Panc1 (cell line): ENCODE data around the gene KANSL2. TPM values are rescaled to one million over a fixed set of nuclear protein-coding genes. Genes with fewer than 3 reads are reported as not detected.
"Not testable (repeated sequence)": the region's sequence is repeated elsewhere in the genome, so short reads cannot be mapped to it uniquely, and the experiment has no call there.

ENCODE experiments used
- ATAC-seq: fragments of 200-7000 bp; cut with Tn5 transposase; 2 replicates; pipeline ENCODE4 v1.9.1; 2020; ENCODE audit warnings: mild to moderate bottlenecking, moderate library complexity
- BruUV-seq: library from RNA; stranded (reverse); fragments of 400-500 nt; replicated peaks from 2 replicates; lab custom pipeline; 2021; lab: Mats Ljungman, UMichigan
- CTCF ChIA-PET: fragments of 300-600 bp; sonication (Branson Sonifier 250); formaldehyde crosslinking; loops from one replicate; lab custom pipeline; 2022; ENCODE audit warnings: antibody characterized with exemption; lab: Charles Lee
- POLR2A ChIA-PET: fragments of 300-600 bp; sonication (Branson Sonifier 250); formaldehyde crosslinking; loops from one replicate; lab custom pipeline; 2022; ENCODE audit warnings: antibody characterized with exemption; lab: Charles Lee
- DNase-seq: peaks from one replicate; pipeline ENCODE4 v3.0.0-alpha.2; 2010; ENCODE audit warnings: low read depth, low spot score
- H3K27ac ChIP-seq: 2 replicates; pipeline ENCODE4 v1.5.1; 2011; ENCODE audit warnings: mild to moderate bottlenecking, low read length, inconsistent platforms
- H3K27me3 ChIP-seq: fragments of 200-500 bp; sonication (Bioruptor generic); 2 replicates; pipeline ENCODE4 v1.6.0; 2014; ENCODE audit warnings: low read length, inconsistent platforms; ENCODE audit not compliant: control insufficient read depth, insufficient read depth
- H3K36me3 ChIP-seq: fragments of 200-500 bp; sonication (Bioruptor generic); 2 replicates; pipeline ENCODE4 v1.5.1; 2014; ENCODE audit warnings: inconsistent platforms, mild to moderate bottlenecking, low read length, moderate library complexity; ENCODE audit not compliant: control insufficient read depth, insufficient read depth
- H3K4me1 ChIP-seq: 2 replicates; pipeline ENCODE4 v1.5.1; 2011; ENCODE audit warnings: inconsistent platforms, mild to moderate bottlenecking, low read length, moderate library complexity; ENCODE audit not compliant: control insufficient read depth, insufficient read depth
- H3K4me3 ChIP-seq, 2 experiments: 2 replicates each; pipeline ENCODE4 v1.5.1; 2011 to 2012; ENCODE audit warnings: low read depth in 2 of 2, low read length in 2 of 2, mild to moderate bottlenecking in 2 of 2, inconsistent platforms in 1 of 2, moderate library complexity in 1 of 2
- H3K9me3 ChIP-seq: fragments of 200-500 bp; sonication (Bioruptor generic); 2 replicates; pipeline ENCODE4 v1.5.1; 2014; ENCODE audit warnings: low read depth, mild to moderate bottlenecking, inconsistent platforms, low read length, moderate library complexity; ENCODE audit not compliant: control insufficient read depth, insufficient read depth
- POLR2AphosphoS5 ChIP-seq: IDR thresholded peaks from 2 replicates; pipeline ENCODE4 v1.6.1; 2012; ENCODE audit warnings: mild to moderate bottlenecking, low read depth, low read length, moderate library complexity
- SIN3A ChIP-seq: IDR thresholded peaks from 2 replicates; pipeline ENCODE4 v1.6.1; 2012; ENCODE audit warnings: low read depth, mild to moderate bottlenecking, low read length, moderate library complexity, borderline replicate concordance; ENCODE audit not compliant: insufficient read depth
- TCF7L2 ChIP-seq: IDR thresholded peaks from 2 replicates; pipeline ENCODE4 v1.6.1; 2011; ENCODE audit warnings: mild to moderate bottlenecking, low read depth, low read length, inconsistent platforms
- in situ Hi-C: cut with HindIII; loops from 2 replicates; pipeline ENCODE4 v1.10.0; 2016; ENCODE audit warnings: low sequenced_read_pairs, low pct_unique_long_range_greater_than_20kb
- intact Hi-C: fragments of 100-400 bp; cut with micrococcal nuclease; formaldehyde crosslinking; loops from one replicate; pipeline ENCODE4 v1.10.0; 2022; ENCODE audit not compliant: unreplicated experiment
- total RNA-seq: library from RNA; stranded (reverse); gene quantifications from one replicate; pipeline ENCODE4 v1.2.1, GENCODE V29; 2021; ENCODE audit not compliant: unreplicated experiment
- TF ChIP-seq, protein P1 (sequence below), 2 experiments: IDR thresholded peaks; 2 replicates each; pipeline ENCODE4 v1.6.1; 2011 to 2012; ENCODE audit warnings: low read depth in 2 of 2, control low read depth in 1 of 2, low read length in 1 of 2, mild to moderate bottlenecking in 1 of 2, moderate library complexity in 1 of 2; ENCODE audit not compliant: insufficient read depth in 1 of 2
- TF ChIP-seq, protein P2 (sequence below): fragments of 450-650 bp; IDR thresholded peaks from 2 replicates; pipeline ENCODE4 v1.5.1; 2017; ENCODE audit warnings: mild to moderate bottlenecking

The KANSL2 gene
- total RNA-seq, 1 experiment from 2014 or later: 36.9 TPM

DNA sequence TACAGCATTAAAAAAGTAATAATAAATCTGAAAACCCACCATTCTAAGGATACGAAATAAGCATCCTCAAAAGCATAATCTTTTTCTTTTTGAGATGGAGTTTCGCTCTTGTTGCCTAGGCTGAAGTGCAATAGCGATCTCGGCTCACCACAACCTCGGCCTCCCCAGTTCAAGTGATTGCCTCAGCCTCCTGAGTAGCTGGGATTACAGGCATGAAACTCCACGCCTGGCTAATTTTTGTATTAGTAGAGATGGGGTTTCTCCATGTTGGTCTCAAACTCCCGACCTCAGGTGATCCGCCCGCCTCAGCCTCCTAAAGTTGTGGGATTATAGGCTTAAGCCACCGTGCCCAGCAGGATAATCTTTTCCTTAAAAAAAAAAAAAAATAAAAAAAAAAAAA is 30.2 kb upstream of the KANSL2 start:
- intact Hi-C loops: no loop called here
- Histone ChIP-seq H3K27me3 (no peaks in the 10 kb centered on the region), H3K36me3 (peaks cover 8% of the 10 kb centered on the region), H3K27ac (no peak overlapping the region), H3K4me3 (no peak overlapping the region), H3K4me1 (peaks cover 13% of the 10 kb centered on the region; the same call in 1 of the 2 replicates), H3K9me3 (no peaks in the 10 kb centered on the region)
- no peak for TF ChIP-seq TCF7L2
- TF ChIP-seq SIN3A: no peak
- ATAC-seq (no peak), DNase-seq (no peak)
- no TSS peak for BruUV-seq
- CTCF ChIA-PET: no interaction called here
- in situ Hi-C loops: no loop called here
- POLR2A ChIA-PET: no interaction called here

DNA sequence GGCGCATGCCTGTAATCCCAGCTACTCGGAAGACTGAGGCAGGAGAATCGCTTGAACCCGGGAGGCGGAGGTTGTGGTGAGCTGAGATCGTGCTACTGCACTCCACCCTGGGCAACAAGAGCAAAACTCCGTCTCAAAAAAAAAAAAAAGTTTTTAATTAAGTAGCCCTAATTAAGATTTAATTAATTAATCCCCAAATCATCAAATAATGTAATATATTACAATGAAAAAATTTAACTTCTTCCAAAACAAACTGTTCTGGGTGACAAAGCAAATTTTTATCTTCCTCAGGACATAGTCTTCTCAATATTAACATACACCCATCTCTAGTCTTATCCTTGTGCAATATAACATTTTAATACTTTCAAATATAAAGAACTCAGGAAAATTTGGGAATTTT is 16.8 kb upstream of the KANSL2 start:
- in situ Hi-C loops, H3K27me3 ChIP-seq, ATAC-seq, H3K4me1 ChIP-seq, intact Hi-C loops, POLR2A ChIA-PET, H3K9me3 ChIP-seq, DNase-seq, H3K4me3 ChIP-seq, H3K27ac ChIP-seq, CTCF ChIA-PET: not testable (repeated sequence)
- BruUV-seq: TSS peak; percentile 33
- peaks cover 28% of the 10 kb centered on the region for H3K36me3 ChIP-seq

DNA sequence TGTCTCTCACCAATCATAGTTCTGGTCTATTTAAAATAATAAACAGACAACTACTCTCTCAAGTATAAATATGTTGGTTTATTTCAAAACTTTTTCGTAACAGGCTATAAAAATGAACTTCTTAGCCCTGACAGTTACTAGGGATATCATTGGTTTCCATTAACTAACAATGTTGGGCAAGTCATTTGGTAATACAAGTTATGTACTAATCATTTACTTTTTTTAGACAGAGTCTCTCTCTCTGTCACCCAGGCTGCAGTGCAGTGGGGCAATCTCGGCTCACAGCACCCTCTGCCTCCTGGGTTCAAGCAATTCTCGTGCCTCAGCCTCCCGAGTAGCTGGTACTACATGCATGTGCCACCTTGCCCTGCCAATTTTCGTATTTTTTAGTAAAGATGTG is 14.6 kb upstream of the KANSL2 start:
- DNase-seq (no peak), ATAC-seq (no peak)
- Histone ChIP-seq H3K27ac (no peak overlapping the region), H3K9me3 (no peaks in the 10 kb centered on the region), H3K4me1 (no peaks in the 10 kb centered on the region), H3K36me3 (peaks cover 34% of the 10 kb centered on the region; the same call in 1 of the 2 replicates), H3K27me3 (no peaks in the 10 kb centered on the region), H3K4me3 (no peak overlapping the region)
- BruUV-seq: no TSS peak
- in situ Hi-C loops: no loop called here
- CTCF ChIA-PET: no interaction called here
- intact Hi-C loops: no loop called here
- TF ChIP-seq POLR2AphosphoS5: no peak
- TF ChIP-seq TCF7L2: no peak
- TF ChIP-seq, protein P1, sequence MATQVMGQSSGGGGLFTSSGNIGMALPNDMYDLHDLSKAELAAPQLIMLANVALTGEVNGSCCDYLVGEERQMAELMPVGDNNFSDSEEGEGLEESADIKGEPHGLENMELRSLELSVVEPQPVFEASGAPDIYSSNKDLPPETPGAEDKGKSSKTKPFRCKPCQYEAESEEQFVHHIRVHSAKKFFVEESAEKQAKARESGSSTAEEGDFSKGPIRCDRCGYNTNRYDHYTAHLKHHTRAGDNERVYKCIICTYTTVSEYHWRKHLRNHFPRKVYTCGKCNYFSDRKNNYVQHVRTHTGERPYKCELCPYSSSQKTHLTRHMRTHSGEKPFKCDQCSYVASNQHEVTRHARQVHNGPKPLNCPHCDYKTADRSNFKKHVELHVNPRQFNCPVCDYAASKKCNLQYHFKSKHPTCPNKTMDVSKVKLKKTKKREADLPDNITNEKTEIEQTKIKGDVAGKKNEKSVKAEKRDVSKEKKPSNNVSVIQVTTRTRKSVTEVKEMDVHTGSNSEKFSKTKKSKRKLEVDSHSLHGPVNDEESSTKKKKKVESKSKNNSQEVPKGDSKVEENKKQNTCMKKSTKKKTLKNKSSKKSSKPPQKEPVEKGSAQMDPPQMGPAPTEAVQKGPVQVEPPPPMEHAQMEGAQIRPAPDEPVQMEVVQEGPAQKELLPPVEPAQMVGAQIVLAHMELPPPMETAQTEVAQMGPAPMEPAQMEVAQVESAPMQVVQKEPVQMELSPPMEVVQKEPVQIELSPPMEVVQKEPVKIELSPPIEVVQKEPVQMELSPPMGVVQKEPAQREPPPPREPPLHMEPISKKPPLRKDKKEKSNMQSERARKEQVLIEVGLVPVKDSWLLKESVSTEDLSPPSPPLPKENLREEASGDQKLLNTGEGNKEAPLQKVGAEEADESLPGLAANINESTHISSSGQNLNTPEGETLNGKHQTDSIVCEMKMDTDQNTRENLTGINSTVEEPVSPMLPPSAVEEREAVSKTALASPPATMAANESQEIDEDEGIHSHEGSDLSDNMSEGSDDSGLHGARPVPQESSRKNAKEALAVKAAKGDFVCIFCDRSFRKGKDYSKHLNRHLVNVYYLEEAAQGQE (IDR thresholded peaks at IDR 0.05; ENCODE audit: insufficient read depth in 1 of 2, low read depth in 2 of 2, low read length in 1 of 2): no peak
- TF ChIP-seq, protein P2, sequence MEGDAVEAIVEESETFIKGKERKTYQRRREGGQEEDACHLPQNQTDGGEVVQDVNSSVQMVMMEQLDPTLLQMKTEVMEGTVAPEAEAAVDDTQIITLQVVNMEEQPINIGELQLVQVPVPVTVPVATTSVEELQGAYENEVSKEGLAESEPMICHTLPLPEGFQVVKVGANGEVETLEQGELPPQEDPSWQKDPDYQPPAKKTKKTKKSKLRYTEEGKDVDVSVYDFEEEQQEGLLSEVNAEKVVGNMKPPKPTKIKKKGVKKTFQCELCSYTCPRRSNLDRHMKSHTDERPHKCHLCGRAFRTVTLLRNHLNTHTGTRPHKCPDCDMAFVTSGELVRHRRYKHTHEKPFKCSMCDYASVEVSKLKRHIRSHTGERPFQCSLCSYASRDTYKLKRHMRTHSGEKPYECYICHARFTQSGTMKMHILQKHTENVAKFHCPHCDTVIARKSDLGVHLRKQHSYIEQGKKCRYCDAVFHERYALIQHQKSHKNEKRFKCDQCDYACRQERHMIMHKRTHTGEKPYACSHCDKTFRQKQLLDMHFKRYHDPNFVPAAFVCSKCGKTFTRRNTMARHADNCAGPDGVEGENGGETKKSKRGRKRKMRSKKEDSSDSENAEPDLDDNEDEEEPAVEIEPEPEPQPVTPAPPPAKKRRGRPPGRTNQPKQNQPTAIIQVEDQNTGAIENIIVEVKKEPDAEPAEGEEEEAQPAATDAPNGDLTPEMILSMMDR: no peak
- no peak for TF ChIP-seq SIN3A
- POLR2A ChIA-PET: no interaction called here
